GM19193 (cell line): ENCODE measurements around the gene MVK.

Source experiments
- POLR2A ChIP-seq: IDR thresholded peaks from 4 replicates; pipeline ENCODE4 v1.6.1; 2011; ENCODE audit not compliant: insufficient read depth, insufficient read length; ENCODE audit errors: extremely low read depth

MVK gene

DNA sequence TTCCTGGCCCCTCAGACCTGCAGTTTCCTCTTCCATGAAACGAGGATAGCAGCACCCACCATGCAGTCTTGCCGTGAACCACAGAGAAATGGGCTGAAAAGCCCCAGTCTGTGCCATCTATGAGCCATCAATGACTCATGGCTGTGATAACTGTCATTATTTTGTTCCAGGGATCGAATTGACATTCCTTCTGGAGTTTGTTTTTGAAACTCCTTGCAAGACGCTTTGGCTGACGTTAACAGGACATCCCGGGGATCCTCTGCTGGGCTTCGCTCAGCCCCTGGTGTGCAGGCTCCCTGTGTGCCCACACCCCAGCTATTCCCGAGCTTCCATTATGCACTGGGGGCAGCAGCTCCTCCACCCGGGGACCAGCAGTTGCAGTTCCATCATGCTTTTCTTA lies 34.1 kb upstream of the MVK start:
- no peak for TF ChIP-seq POLR2A

GRCh38 chr12:109540526-109541412 lies 32.8 kb upstream of the MVK start:
- TF ChIP-seq POLR2A: no peak

DNA sequence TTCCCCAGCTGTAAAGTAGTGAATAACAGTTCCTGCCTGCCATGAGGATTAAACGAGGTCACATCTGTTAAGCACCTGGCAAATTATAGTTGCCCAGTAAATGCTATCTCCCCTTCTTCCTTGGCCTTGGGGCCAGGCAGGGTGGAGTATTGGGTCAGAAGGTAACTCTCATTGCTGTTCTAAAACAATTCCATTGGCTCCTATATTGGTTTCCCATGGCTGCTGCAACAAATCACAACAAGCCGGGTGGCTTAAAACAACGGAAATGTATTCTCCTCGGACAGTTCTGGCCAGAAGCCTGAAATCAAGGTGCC lies 32.2 kb upstream of the MVK start:
- TF ChIP-seq POLR2A: no peak

DNA sequence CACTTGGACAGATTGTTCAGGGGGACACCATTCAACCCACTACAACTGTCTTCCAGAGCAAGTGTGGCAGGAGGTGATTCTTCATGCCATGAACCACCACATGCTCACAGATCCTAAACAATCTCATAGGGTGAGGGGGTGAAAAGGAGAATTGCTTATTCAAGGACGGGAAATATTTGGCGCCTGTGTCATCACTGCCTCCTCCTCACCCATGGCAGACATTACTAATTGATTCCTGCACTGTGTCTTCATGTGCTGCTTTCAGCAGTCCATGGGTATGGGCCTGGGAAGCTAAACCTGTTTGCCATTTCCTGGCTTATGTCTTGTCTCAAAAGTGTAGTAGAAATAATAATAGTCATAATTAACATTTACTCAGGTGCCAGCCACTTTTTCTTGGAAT lies 31.6 kb upstream of the MVK start:
- TF ChIP-seq POLR2A: no peak

GRCh38 chr12:109542876-109543275 lies 30.7 kb upstream of the MVK start:
- no peak for TF ChIP-seq POLR2A

- no peak for TF ChIP-seq POLR2A
These were observed 28.6 kb upstream of the MVK start for GRCh38 chr12:109544955-109545531.

DNA sequence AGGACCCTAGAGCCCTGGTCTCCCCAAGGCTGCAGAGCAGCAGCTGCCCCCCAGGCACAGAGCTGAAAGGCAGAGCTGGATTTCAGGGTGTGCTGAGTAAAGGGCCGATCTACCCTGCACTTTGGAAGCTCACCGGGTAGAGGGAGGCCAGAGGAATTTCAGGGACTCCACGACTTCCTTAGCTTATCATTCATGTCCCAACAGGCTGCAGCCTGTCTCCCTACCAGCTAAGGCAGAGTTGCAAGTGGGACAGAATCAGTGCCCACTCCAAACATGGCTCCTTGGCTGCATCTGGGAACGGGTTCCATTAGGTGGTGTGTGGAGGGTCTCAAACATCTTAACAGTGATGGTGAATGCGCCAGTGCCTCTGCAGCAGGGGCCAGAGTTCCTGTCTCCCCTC lies 27.8 kb upstream of the MVK start:
- TF ChIP-seq POLR2A: no peak

DNA sequence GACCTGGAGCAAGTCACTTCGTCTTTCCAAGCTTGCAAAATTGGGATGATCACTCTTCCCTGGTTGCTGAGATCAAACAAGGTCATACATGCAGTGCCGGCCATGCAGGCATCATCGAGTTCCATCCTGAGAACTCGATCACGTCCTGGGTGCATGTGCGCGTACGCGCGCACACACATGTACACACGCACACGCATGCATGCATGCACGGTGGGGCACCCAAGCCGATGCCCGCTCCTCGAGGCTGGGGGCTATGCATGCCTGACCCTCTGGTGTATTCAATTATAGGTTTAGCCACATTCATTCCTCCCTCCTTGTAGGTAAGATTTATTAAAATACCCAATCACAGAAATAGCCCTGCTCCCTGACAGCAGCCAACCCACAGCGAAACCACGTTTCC lies 26.3 kb upstream of the MVK start:
- no peak for TF ChIP-seq POLR2A

GRCh38 chr12:109548258-109548657 lies 25.3 kb upstream of the MVK start:
- TF ChIP-seq POLR2A: no peak

DNA sequence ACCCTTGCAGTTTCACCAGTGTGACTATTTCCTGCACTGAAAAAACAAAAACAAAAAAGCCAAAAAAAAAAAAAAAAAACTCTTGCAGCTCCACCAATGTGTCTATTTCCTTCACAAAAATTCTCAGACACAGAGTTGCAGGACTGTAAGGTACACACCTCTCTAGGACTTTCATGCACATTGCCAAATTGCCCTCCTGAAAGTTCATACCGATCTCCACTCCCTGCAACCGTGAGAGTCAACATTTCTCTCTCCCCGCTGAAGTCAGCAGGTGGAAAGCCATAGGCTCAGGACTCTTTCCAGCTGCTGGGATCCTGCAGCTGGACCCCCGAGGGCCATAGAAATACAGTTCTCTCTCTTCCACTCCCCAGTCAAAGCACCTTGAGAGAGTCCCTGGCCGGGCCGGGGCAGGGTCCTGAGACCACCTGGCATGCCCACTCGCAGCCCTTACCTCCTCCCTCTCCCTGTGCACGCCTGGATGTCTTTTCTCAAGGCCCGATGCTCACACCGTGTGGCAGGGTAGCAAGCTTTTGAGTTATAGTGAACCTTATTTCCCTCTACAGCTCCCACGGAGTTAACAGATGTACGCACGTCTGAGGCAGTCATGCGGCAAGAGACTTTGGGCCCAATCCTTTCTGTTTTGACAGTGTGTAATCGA lies 23.9 kb upstream of the MVK start:
- TF ChIP-seq POLR2A: no peak

GRCh38 chr12:109550281-109550680 lies 23.3 kb upstream of the MVK start:
- no peak for TF ChIP-seq POLR2A

GRCh38 chr12:109551108-109551507 lies 22.5 kb upstream of the MVK start:
- TF ChIP-seq POLR2A: no peak

DNA sequence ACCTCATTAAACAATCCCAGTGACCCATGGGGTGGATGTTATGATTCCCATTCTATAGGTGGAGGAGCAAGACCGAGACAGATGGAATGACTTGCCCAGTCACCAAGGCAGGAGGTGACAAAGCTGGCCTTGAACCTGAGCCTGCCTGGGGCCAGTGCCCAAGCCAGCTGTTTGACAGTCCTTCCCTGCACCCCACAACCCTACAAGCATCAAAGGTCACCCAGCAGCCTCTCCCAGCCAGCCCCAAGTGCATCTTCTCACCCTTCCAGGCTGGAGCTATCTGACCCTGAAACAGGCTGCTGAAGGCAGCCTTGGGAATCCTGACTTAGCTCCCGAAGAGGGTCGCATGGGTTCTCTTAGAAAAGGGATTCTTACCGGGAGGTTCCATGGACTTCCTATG lies 20.6 kb upstream of the MVK start:
- no peak for TF ChIP-seq POLR2A

DNA sequence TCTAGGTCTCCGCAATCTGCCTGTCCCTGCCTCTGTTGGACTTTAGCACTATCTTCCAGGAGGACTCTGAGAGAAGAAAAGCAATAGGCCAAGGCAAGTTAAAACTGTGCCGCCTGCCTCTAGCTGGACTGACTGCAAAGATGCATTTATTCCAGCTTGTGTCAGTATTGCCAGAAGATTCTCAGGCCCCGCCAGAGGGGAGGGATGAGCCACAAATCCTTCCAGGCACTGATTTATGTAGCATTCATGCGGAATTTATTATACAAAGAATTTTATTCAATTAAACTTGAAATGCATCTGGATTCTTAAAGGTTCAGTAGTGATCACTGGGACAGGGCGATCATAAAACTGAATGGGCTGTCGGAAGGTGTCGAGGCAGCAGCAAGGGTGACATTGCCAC lies 20.1 kb upstream of the MVK start:
- TF ChIP-seq POLR2A: no peak

DNA sequence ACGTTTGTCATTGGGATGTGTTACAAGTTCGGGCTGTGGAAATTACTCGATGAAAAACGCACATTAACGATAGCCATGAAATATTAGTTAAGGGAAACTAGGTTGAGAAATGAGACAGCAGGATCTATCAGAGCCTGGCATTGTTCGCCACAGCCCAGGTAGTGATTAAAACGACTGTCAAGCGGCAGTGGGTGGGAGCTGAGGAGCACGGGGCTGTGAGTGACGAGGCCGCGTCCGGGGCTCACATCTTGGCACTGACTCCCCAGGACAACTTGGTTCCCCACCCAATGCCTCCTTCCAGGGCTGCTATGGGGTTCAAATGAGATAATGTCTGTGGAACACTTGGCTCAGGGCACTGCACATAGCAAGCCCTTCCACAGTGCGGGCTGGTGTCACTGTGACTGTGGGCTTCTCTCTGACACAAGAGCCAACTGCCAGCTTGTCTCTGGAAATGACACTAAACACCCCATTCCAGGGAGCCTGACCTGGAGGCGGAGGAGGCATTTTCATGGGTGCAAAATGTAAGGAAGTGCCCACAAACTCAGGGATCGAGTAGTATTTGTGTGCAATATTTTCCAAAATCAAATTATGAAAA lies 19.6 kb upstream of the MVK start:
- TF ChIP-seq POLR2A: no peak

GRCh38 chr12:109554761-109555160 lies 18.8 kb upstream of the MVK start:
- TF ChIP-seq POLR2A: no peak
